SK-N-SH (cell line): Measurements from ENCODE around the gene LRRC42. TPM values are rescaled to one million over a fixed set of nuclear protein-coding genes. Genes with fewer than 3 reads are reported as not detected.

Experiments
- CTCF ChIA-PET: fragments of 300-600, 350-600 bp; formaldehyde crosslinking; extraction: SDS; loops from one replicate; lab custom pipeline; 2021; lab: Yijun Ruan, JAX
- POLR2A ChIA-PET: fragments of 350-600 bp; sonication (Branson Sonifier 250); formaldehyde crosslinking; extraction: SDS; loops from one replicate; lab custom pipeline; 2020; ENCODE audit warnings: antibody characterized with exemption, inconsistent platforms; lab: Yijun Ruan, JAX
- DNase-seq: peaks from one replicate; pipeline ENCODE4 v3.0.0; 2012
- H2AFZ ChIP-seq: fragments of 200-600 bp; sonication (generic); 2 replicates; pipeline ENCODE4 v1.8.1; 2016; ENCODE audit warnings: antibody characterized with exemption, mild to moderate bottlenecking, low read depth
- H3F3A ChIP-seq: fragments of 200-600 bp; sonication (generic); replicated peaks from 2 replicates; pipeline ENCODE3; 2016; ENCODE audit warnings: antibody characterized with exemption, mild to moderate bottlenecking; ENCODE audit not compliant: insufficient read depth
- H3K27ac ChIP-seq, 2 experiments: fragments of 200-500 bp in 1 of 2; fragments of 200-600 bp in 1 of 2; sonication (Bioruptor generic) in 1 of 2; sonication (generic), shearing (Covaris generic) in 1 of 2; 2 replicates each; pipeline versions ENCODE4 v1.5.1 to v1.6.1; 2014 to 2016; ENCODE audit warnings: low read depth in 2 of 2, inconsistent platforms in 1 of 2, low read length in 1 of 2, mild to moderate bottlenecking in 1 of 2, mixed read lengths in 1 of 2
- H3K27me3 ChIP-seq: fragments of 200-600 bp; sonication (generic), shearing (Covaris generic); 2 replicates; pipeline ENCODE4 v1.6.1; 2016; ENCODE audit warnings: mixed run types; ENCODE audit not compliant: insufficient read depth
- H3K36me3 ChIP-seq, 2 experiments: fragments of 200-500 bp in 1 of 2; fragments of 200-600 bp in 1 of 2; sonication (Bioruptor generic) in 1 of 2; sonication (generic) in 1 of 2; replicated peaks in 1 of 2; 2 replicates each; pipeline versions ENCODE3 to v1.5.1; 2014 to 2016; ENCODE audit warnings: low read length in 1 of 2, mild to moderate bottlenecking in 1 of 2; ENCODE audit not compliant: insufficient read depth in 2 of 2, control insufficient read depth in 1 of 2
- H3K4me1 ChIP-seq, 2 experiments: fragments of 200-500 bp in 1 of 2; fragments of 200-600 bp in 1 of 2; sonication (Bioruptor generic) in 1 of 2; sonication (generic), shearing (Covaris generic) in 1 of 2; 2 replicates each; pipeline versions ENCODE4 v1.5.1 to v1.6.1; 2014 to 2016; ENCODE audit warnings: low read depth in 1 of 2, low read length in 1 of 2, mixed run types in 1 of 2; ENCODE audit not compliant: insufficient read depth in 2 of 2, control insufficient read depth in 1 of 2
- H3K4me2 ChIP-seq: fragments of 200-600 bp; sonication (generic), shearing (Covaris generic); 2 replicates; pipeline ENCODE4 v1.6.1; 2017; ENCODE audit warnings: mixed run types
- H3K4me3 ChIP-seq, 2 experiments: fragments of 200-500 bp in 1 of 2; fragments of 200-600 bp in 1 of 2; sonication (Bioruptor generic) in 1 of 2; sonication (generic), shearing (Covaris generic) in 1 of 2; 2 replicates each; pipeline versions ENCODE4 v1.5.1 to v1.8.1; 2014 to 2016; ENCODE audit warnings: low read depth in 2 of 2, inconsistent platforms in 1 of 2, low read length in 1 of 2, mild to moderate bottlenecking in 1 of 2, mixed read lengths in 1 of 2, moderate library complexity in 1 of 2
- H3K79me2 ChIP-seq: fragments of 200-600 bp; sonication (generic); 2 replicates; pipeline ENCODE4 v1.8.1; 2017; ENCODE audit warnings: mild to moderate bottlenecking; ENCODE audit not compliant: insufficient read depth
- H3K9ac ChIP-seq: fragments of 200-600 bp; sonication (generic); 2 replicates; pipeline ENCODE4 v1.6.1; 2017; ENCODE audit warnings: mixed run types
- H3K9me2 ChIP-seq: fragments of 200-600 bp; sonication (generic); 2 replicates; pipeline ENCODE4 v1.6.1; 2017; ENCODE audit warnings: mixed run types
- H3K9me3 ChIP-seq: fragments of 200-600 bp; sonication (generic); 2 replicates; pipeline ENCODE4 v1.6.1; 2017; ENCODE audit warnings: mixed run types, mild to moderate bottlenecking, moderate library complexity
- H4K20me1 ChIP-seq: fragments of 200-600 bp; sonication (generic); 2 replicates; pipeline ENCODE4 v1.6.1; 2017; ENCODE audit warnings: mild to moderate bottlenecking, mixed run types; ENCODE audit not compliant: insufficient read depth
- ELF1 ChIP-seq: IDR thresholded peaks from 2 replicates; pipeline ENCODE4 v1.4.0; 2012
- EP300 ChIP-seq, 2 experiments: IDR thresholded peaks; 2 replicates each; pipeline versions ENCODE4 v1.4.0 to v1.6.1; 2012; ENCODE audit warnings: borderline replicate concordance in 1 of 2, low read depth in 1 of 2, low read length in 1 of 2
- EZH2phosphoT487 ChIP-seq: fragments of 200-600 bp; sonication (generic); IDR thresholded peaks from 2 replicates; pipeline ENCODE4 v1.6.1; 2017; ENCODE audit warnings: low read depth, mixed run types, mild to moderate bottlenecking, antibody characterized with exemption, moderate library complexity, borderline replicate concordance
- FOSL2 ChIP-seq: IDR thresholded peaks from 2 replicates; pipeline ENCODE4 v1.4.0; 2012; ENCODE audit warnings: low read depth, mild to moderate bottlenecking, moderate library complexity, borderline replicate concordance
- FOXM1 ChIP-seq: IDR thresholded peaks from 2 replicates; pipeline ENCODE4 v1.4.0; 2012; ENCODE audit warnings: low read depth, mild to moderate bottlenecking
- GATA2 ChIP-seq: sonication (generic); formaldehyde crosslinking; IDR thresholded peaks from 2 replicates; pipeline ENCODE4 v1.5.0; 2020; ENCODE audit warnings: mild to moderate bottlenecking, missing genetic modification reagents
- IRF3 ChIP-seq: fragments of 150-350 bp; IDR thresholded peaks from 2 replicates; pipeline ENCODE4 v1.6.1; 2016; ENCODE audit warnings: mild to moderate bottlenecking, low read depth, low read length
- JUND ChIP-seq: IDR thresholded peaks from 2 replicates; pipeline ENCODE4 v1.4.0; 2012
- NFIC ChIP-seq: IDR thresholded peaks from 2 replicates; pipeline ENCODE4 v1.4.0; 2012; ENCODE audit warnings: borderline replicate concordance
- NRF1 ChIP-seq: IDR thresholded peaks from 2 replicates; pipeline ENCODE4 v1.6.1; 2012; ENCODE audit warnings: low read depth, mild to moderate bottlenecking, low read length
- RCOR1 ChIP-seq: fragments of 150-350 bp; IDR thresholded peaks from 2 replicates; pipeline ENCODE4 v1.6.1; 2017; ENCODE audit warnings: antibody characterized with exemption, low read length
- REST ChIP-seq: IDR thresholded peaks from 2 replicates; pipeline ENCODE4 v1.6.1; 2012; ENCODE audit warnings: mild to moderate bottlenecking, low read depth, low read length, moderate library complexity
- RXRA ChIP-seq: IDR thresholded peaks from 2 replicates; pipeline ENCODE4 v1.4.0; 2012; ENCODE audit warnings: low read depth, mild to moderate bottlenecking, borderline replicate concordance
- SIN3A ChIP-seq: IDR thresholded peaks from 2 replicates; pipeline ENCODE4 v1.6.1; 2012; ENCODE audit warnings: low read depth, mild to moderate bottlenecking, low read length, moderate library complexity, borderline replicate concordance
- TAF1 ChIP-seq: IDR thresholded peaks from 2 replicates; pipeline ENCODE4 v1.6.1; 2012; ENCODE audit warnings: low read depth, mild to moderate bottlenecking, low read length, moderate library complexity, borderline replicate concordance
- YY1 ChIP-seq: IDR thresholded peaks from 2 replicates; pipeline ENCODE4 v1.4.0; 2012; ENCODE audit warnings: low read depth, mild to moderate bottlenecking
- ZBTB33 ChIP-seq: IDR thresholded peaks from 2 replicates; pipeline ENCODE4 v1.4.0; 2012; ENCODE audit warnings: low read depth, borderline replicate concordance
- WGBS: methylation state at CpG from one replicate; pipeline ENCODE4 v1.1.6; 2017; ENCODE audit warnings: low lambda C conversion rate; 5-methylcytosine and 5-hydroxymethylcytosine counted together
- polyA plus RNA-seq, 3 experiments: library from polyadenylated mRNA; depleted of rRNA; stranded (reverse); fragments of >200 nt; gene quantifications; 2 replicates each; pipeline ENCODE4 v1.2.3, GENCODE V29; 2012
- TF ChIP-seq, protein P1 (sequence below): IDR thresholded peaks from 2 replicates; pipeline ENCODE4 v1.4.0; 2012; ENCODE audit warnings: low read depth
- TF ChIP-seq, protein P2 (sequence below): fragments of 150-350 bp; IDR thresholded peaks from 2 replicates; pipeline ENCODE4 v1.6.1; 2017; ENCODE audit warnings: antibody characterized with exemption, low read length, low read depth, borderline replicate concordance
- TF ChIP-seq, protein P3 (sequence below): IDR thresholded peaks from 2 replicates; pipeline ENCODE4 v1.4.0; 2012; ENCODE audit warnings: low read depth, borderline replicate concordance

The LRRC42 gene
- polyA plus RNA-seq, 1 of the 3 experiments (the other 2 are of a cell fraction): 35.0 TPM

GRCh38 chr1:54004481-54005049, 58.4 kb downstream of the LRRC42 start:
- H3K9me2 ChIP-seq: no peaks in the 10 kb centered on the region
- no peak overlapping the region for H3K4me3 ChIP-seq
- no peaks in the 10 kb centered on the region for H4K20me1 ChIP-seq
- DNase-seq: no peak
- H3K9ac ChIP-seq: no peak overlapping the region
- TF ChIP-seq, protein P1, sequence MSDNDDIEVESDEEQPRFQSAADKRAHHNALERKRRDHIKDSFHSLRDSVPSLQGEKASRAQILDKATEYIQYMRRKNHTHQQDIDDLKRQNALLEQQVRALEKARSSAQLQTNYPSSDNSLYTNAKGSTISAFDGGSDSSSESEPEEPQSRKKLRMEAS: no peak
- TF ChIP-seq NFIC (no peak), TAF1 (no peak), GATA2 (CRISPR knock-in tag) (no peak), JUND (no peak), ELF1 (no peak), EP300 (IDR thresholded peaks at IDR 0.05; ENCODE audit: borderline replicate concordance in 1 of 2, low read depth in 1 of 2, low read length in 1 of 2) (no peak), IRF3 (no peak), RXRA (no peak)
- TF ChIP-seq, protein P2, sequence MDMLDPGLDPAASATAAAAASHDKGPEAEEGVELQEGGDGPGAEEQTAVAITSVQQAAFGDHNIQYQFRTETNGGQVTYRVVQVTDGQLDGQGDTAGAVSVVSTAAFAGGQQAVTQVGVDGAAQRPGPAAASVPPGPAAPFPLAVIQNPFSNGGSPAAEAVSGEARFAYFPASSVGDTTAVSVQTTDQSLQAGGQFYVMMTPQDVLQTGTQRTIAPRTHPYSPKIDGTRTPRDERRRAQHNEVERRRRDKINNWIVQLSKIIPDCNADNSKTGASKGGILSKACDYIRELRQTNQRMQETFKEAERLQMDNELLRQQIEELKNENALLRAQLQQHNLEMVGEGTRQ: no peak
- TF ChIP-seq, protein P3, sequence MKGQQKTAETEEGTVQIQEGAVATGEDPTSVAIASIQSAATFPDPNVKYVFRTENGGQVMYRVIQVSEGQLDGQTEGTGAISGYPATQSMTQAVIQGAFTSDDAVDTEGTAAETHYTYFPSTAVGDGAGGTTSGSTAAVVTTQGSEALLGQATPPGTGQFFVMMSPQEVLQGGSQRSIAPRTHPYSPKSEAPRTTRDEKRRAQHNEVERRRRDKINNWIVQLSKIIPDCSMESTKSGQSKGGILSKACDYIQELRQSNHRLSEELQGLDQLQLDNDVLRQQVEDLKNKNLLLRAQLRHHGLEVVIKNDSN: no peak
- H3K27ac ChIP-seq: no peak overlapping the region
- H2AFZ ChIP-seq: no peak overlapping the region
- H3K27me3 ChIP-seq: no peaks in the 10 kb centered on the region
- POLR2A ChIA-PET: no interaction called here
- H3F3A ChIP-seq: no peaks in the 10 kb centered on the region
- no peaks in the 10 kb centered on the region for H3K79me2 ChIP-seq
- no peaks in the 10 kb centered on the region for H3K36me3 ChIP-seq
- CTCF ChIA-PET: no interaction called here
- WGBS: 82% methylated on average over 7 of the region's 27 CpGs
- H3K4me2 ChIP-seq: no peak overlapping the region
- peaks cover 0 to 8% of the 10 kb centered on the region in 2 experiments; a peak in 1 of 4 replicates for H3K4me1 ChIP-seq
- H3K9me3 ChIP-seq: no peaks in the 10 kb centered on the region

DNA sequence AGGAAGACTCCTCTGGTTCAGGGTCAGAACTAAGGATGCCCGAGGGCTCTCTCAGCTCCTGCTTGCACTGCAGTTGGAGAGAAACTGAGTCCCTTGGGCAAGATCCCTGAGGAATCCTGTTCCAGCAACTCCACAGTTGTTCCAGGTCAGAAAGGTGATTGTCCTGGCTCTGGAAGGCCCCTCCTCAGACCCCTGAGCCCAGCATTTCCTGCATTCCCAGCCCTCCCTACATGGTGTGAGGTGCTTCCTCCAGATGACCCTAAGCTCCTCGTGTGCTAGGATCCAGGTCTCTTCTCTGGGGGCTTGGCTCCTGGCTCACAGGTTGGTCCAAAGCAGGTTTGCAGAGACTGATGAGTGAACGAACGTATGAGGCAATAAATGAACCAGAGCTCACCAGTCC, 60.4 kb downstream of the LRRC42 start:
- Histone ChIP-seq H3K27me3 (peaks cover 3% of the 10 kb centered on the region; the same call in 1 of the 2 replicates), H3K9ac (no peak overlapping the region), H3K4me2 (no peak overlapping the region), H3K9me2 (no peaks in the 10 kb centered on the region), H3K4me3 (no peak overlapping the region), H3K36me3 (no peaks in the 10 kb centered on the region), H3K79me2 (no peaks in the 10 kb centered on the region), H3K27ac (no peak overlapping the region), H4K20me1 (no peaks in the 10 kb centered on the region), H3K9me3 (no peaks in the 10 kb centered on the region), H3F3A (no peaks in the 10 kb centered on the region), H3K4me1 (peaks cover 0 to 6% of the 10 kb centered on the region in 2 experiments; a peak in 1 of 4 replicates), H2AFZ (no peak overlapping the region)
- ChIA-PET CTCF (no interaction called here), POLR2A (no interaction called here)
- 49% methylated on average over 4 of the region's 4 CpGs for WGBS
- peak; percentile 11 for DNase-seq
- TF ChIP-seq ELF1 (no peak), NRF1 (no peak), FOSL2 (no peak), REST (no peak), YY1 (no peak), SIN3A (no peak), TAF1 (no peak), EZH2phosphoT487 (no peak), ZBTB33 (no peak), RCOR1 (no peak), FOXM1 (no peak)
